BJ (cell line): Measurements from ENCODE around the gene AQP5. TPM values are rescaled to one million over a fixed set of nuclear protein-coding genes. Genes with fewer than 3 reads are reported as not detected.

Experiments
- CTCF ChIA-PET: fragments of 350-600 bp; formaldehyde crosslinking; extraction: SDS; loops from one replicate; lab custom pipeline; 2021; ENCODE audit warnings: antibody characterized with exemption, inconsistent platforms; lab: Yijun Ruan, JAX
- POLR2A ChIA-PET: fragments of 300-600 bp; sonication (Branson Sonifier 250); formaldehyde crosslinking; extraction: SDS; loops from one replicate; lab custom pipeline; 2021; ENCODE audit warnings: antibody characterized with exemption; lab: Charles Lee
- DNase-seq: peaks from one replicate; pipeline ENCODE4 v3.0.0-alpha.2; 2011; ENCODE audit warnings: low read depth
- H3K27me3 ChIP-seq: 2 replicates; pipeline ENCODE4 v1.6.0; 2011; ENCODE audit warnings: low read length; ENCODE audit not compliant: control insufficient read depth, insufficient read depth
- H3K36me3 ChIP-seq: 2 replicates; pipeline ENCODE4 v1.5.1; 2011; ENCODE audit warnings: low read length; ENCODE audit not compliant: control insufficient read depth, insufficient read depth
- H3K4me3 ChIP-seq: 2 replicates; pipeline ENCODE4 v1.5.1; 2011; ENCODE audit warnings: low read depth, mild to moderate bottlenecking, control low read depth, low read length
- CTCF ChIP-seq: IDR thresholded peaks from 2 replicates; pipeline ENCODE4 v1.5.1; 2011; ENCODE audit warnings: low read depth, mild to moderate bottlenecking, control low read depth, inconsistent platforms, low read length, moderate library complexity; ENCODE audit not compliant: insufficient read depth
- polyA plus RNA-seq: library from polyadenylated mRNA; depleted of rRNA; stranded (reverse); fragments of >200 nt; gene quantifications from 2 replicates; pipeline ENCODE4 v1.2.3, GENCODE V29; 2011

The AQP5 gene
- polyA plus RNA-seq, 1 experiment = not detected

- CTCF ChIA-PET = interaction anchor here (0.8 to 7.6 kb wide), 5 partner anchors 12 to 62 kb away, joined by 3 to 51 read pairs (median 3); no protein-coding TSS in a partner anchor
- POLR2A ChIA-PET = no interaction called here
- TF ChIP-seq CTCF = no peak
- DNase-seq = no peak
- no peaks in the 10 kb centered on the region for H3K36me3 ChIP-seq
- peaks cover 2% of the 10 kb centered on the region; the same call in 1 of the 2 replicates for H3K27me3 ChIP-seq
- no peak overlapping the region for H3K4me3 ChIP-seq
Observed at GRCh38 chr12:49932023-49932422, 29.6 kb upstream of the AQP5 start.

- peaks cover 2% of the 10 kb centered on the region; the same call in 1 of the 2 replicates for H3K27me3 ChIP-seq
- CTCF ChIA-PET = interaction anchor here (0.6 to 7.6 kb wide), 6 partner anchors 14 to 154 kb away, joined by 3 to 51 read pairs (median 4); no protein-coding TSS in a partner anchor
- no peaks in the 10 kb centered on the region for H3K36me3 ChIP-seq
- TF ChIP-seq CTCF = no peak
- H3K4me3 ChIP-seq = no peak overlapping the region
- DNase-seq = no peak
- POLR2A ChIA-PET = no interaction called here
Observed at GRCh38 chr12:49932533-49933130, 29.0 kb upstream of the AQP5 start.

GRCh38 chr12:49933796-49934195 is 27.9 kb upstream of the AQP5 start:
- Histone ChIP-seq H3K36me3 (no peaks in the 10 kb centered on the region), H3K4me3 (no peak overlapping the region), H3K27me3 (peaks cover 2% of the 10 kb centered on the region; the same call in 1 of the 2 replicates)
- TF ChIP-seq CTCF = no peak
- DNase-seq = no peak
- CTCF ChIA-PET = interaction anchor here (1.0 to 7.6 kb wide), 4 partner anchors 13 to 66 kb away, joined by 4 to 51 read pairs (median 5); no protein-coding TSS in a partner anchor
- POLR2A ChIA-PET = no interaction called here

- no peak for DNase-seq
- Histone ChIP-seq H3K4me3 (no peak overlapping the region), H3K36me3 (no peaks in the 10 kb centered on the region), H3K27me3 (no peaks in the 10 kb centered on the region)
- TF ChIP-seq CTCF = no peak
- POLR2A ChIA-PET = no interaction called here
- CTCF ChIA-PET = interaction anchor here (1.2 to 7.6 kb wide), 2 partner anchors 12 to 15 kb away, joined by 4 to 51 read pairs; no protein-coding TSS in a partner anchor
Observed at GRCh38 chr12:49934505-49934904, 27.2 kb upstream of the AQP5 start.

GRCh38 chr12:49936925-49937324 is 24.7 kb upstream of the AQP5 start:
- H3K27me3 ChIP-seq = 0 out of 2 replicates have a peak, but pooled peaks cover 1% of the 10 kb centered on the region
- TF ChIP-seq CTCF = no peak
- no peak overlapping the region for H3K4me3 ChIP-seq
- POLR2A ChIA-PET = no interaction called here
- CTCF ChIA-PET = interaction anchor here (1.3 to 7.6 kb wide), 4 partner anchors 9 to 70 kb away, joined by 4 to 51 read pairs (median 6); no protein-coding TSS in a partner anchor
- no peak for DNase-seq
- no peaks in the 10 kb centered on the region for H3K36me3 ChIP-seq
